ENCODE measurements around the gene STAB2.

The STAB2 gene

DNA sequence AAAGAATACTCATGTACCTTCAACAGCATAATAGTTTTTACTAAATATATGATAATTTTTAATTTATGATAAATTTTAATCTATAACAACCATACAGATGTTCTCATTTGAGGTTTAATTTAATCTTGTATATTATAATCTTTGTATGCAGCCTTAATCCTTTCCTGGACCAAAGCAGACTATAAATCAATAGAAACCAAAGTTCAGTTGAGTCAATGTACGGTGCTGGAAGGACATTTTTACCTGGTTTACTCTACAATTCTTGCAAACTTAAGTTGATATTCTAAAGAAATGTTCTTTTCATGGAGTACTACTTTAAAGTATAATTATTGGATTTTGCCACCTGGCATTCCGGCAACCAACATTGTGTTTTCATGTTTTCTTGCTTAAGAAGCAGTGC lies 118.0 kb downstream of the STAB2 start:
- DNase-seq: no peak

DNA sequence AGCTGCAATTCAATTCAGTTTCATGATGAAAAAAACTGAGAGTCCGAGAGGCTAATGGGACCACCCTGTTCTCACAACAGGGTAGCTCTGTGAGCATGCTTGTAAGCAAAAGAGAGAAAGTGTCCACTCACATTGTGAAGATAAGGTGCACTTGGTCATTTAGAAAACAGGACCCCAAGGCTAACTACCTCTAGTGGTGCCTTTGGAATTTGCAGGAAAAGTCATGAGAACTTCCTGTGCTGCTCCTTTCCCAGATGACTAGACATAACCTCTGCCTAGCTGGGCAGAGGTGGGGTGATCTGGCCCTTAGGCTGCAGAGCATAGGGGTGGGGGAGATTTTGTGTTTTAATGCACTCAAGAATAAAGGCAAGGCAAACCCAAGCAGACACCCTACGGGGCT lies 118.9 kb downstream of the STAB2 start:
- no peak for DNase-seq

DNA sequence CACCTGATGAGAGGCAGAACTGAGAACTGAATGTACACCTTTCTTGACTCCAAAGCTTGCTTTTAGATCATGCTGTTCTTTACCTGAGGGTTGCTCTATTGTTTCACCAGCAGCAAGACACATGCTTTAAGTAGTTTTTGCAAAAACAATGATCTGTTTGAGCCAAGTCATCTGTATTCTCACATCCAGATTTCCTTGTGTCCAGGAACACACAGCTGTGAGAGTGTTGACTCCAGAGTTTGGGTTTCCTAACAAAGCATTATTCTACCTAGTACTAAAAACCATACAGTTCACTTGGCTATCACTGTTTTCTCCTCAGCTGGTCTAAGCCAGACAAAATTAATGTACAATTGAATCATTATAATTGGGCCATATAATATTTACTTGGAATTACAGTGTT lies 120.4 kb downstream of the STAB2 start:
- no peak for DNase-seq

DNA sequence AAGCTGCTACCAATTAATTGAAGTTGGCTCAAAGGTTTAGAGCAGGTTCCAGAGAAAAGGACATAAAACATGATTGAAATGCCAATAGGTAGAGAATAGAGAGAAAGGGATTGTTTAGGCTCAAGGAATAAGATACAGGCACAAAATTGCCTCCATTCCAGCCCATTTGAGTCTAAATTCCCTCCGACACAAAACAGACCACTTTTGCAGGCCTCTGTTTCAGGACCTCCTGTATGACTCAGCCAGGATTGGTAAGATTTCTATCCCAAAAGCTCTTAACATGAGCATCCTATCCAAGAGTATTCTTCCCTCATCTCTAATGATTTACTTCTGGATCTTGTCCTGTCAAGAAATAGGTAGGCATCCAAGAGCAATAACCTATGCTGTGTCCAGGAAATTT lies 123.5 kb downstream of the STAB2 start:
- DNase-seq: no peak

DNA sequence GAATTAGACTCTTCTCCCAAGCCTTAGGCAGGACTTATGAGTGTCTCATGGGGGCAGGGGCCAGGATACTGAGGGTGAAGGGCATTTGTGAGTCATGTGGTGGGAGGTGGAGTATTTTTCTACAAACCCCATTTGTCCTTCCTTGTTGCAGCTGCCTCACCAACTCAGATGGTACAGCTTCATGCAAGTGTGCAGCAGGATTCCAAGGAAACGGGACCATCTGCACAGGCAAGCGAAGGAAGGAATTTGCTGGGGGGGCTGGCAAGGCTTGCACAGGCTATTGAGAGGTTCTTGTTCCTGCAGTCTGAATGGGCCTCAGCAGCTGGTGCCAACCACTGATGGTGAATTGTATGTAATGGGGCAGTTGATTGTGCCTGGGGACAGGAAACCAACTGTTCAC lies 125.1 kb downstream of the STAB2 start:
- DNase-seq: no peak

DNA sequence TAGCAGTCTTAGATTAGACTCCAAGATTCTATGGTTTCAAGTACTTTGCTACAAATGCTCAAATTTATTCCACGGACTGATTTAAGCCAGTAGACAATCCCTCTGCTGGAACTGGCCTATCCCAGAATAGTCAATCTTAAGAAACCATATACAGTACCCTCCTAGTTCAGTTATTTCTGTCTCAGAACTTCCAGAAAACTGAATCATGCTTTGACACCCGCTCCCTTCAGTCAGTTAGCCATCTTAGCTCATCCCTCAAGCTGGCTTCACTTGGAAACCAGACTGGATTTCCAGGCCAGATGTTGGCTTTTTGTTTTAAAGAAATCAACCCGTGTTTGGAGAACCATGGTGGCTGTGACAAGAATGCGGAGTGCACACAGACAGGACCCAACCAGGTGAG lies 128.4 kb downstream of the STAB2 start:
- DNase-seq: no peak

DNA sequence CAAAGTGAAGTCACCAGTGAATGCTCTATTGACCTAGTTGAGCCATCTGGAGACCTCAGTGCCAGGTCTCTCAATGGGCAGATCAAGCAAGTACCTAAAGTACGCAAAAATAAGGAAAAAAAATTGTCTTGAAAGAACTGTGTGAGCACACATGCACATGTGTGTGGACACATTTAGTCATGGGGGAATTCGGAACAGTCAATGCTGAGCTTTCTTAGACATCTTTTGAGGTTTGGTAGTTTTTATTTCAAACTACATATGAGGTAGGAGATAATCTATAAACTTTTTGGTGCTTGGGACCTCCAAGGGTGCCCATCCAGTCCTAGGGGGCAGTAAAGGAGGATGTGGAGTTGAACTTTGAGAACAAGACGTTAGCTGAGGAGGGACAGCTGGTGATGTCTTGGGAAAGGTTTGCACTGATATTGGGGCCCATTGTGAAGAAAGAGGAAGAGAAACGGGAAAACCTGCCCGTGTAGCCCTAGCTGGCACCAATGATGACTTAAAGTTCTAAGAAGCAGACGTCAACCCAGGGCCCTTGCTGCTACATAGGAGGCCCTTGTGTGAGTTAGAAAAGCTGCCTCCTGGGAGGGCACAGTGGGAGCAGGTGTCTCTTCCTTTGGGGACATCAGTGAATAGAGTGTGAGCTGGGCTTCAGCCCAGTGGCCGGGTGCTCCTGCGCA lies 129.6 kb downstream of the STAB2 start:
- no peak for DNase-seq

DNA sequence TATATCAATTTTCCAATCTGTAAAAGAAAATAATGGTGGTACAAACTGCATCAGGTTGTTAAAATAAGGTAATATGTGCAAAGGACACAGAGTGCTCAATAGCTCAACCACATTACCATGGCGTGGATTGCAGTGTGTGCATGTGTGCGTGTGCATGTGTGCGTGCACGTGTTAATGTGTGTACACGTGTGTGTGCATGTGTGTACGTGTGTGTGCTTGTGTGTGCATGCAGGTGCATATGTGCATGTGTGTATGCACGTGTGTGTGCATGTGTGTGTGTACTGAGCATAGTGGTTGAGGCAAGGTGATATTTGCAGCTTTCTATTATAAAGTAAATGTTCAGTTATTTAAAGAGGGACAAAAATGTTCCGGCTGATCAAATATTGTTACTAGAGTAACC lies 138.3 kb downstream of the STAB2 start:
- DNase-seq: no peak

DNA sequence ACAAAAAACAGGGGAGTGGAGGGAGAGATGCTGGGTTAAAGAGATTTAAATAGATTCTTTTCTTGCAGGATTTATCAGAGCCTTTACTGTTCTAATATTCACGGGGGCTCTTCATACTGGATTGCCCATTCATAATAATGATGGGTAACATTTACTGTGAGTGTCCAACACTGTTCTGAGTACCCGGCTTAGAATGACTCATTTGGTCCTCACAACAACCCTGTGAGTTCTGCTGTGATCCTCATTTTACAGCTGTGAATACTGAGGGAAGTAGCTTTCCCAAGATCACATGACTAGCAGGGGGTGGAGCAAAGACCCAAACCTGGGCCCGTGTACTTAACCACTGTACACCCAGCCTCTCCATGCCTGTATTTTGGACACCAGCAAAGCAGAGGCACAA lies 140.6 kb downstream of the STAB2 start:
- no peak for DNase-seq

DNA sequence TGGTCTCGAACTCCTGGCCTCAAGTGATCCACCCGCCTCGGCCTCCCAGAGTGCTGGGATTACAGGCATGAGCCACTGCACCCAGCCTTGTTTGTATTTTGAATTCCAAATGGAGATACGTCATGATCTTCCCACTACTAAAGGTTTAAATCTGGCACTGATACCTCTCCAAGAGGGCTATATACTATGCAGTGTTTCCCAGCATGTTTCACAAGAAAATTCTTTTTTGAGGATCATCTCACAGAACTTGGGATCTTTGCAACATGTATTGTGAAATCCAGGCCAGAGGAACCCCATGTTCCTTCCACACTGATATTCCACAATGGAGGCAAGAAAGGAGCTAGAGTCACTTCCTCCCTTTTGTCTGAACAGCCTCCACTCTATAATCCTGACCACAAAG lies 141.2 kb downstream of the STAB2 start:
- DNase-seq: no peak

DNA sequence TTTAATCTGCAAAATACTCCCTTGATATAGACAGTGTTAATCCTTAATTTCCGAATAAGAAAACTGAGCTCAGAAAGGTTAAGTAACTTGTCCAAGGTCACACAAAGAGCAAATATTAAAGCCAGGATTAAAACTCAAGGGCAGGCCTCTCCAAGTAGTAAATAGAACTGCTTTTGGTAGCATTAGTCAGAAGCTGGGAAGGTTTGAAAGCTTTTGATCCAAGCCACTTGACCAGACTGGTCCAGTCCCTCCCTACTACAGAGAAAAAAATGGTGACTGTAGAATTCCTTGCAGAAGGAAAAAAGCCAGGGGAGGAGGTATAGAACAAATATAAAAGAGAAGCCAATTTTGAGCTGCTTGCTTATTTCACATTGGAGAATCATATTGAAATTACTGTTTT lies 142.4 kb downstream of the STAB2 start:
- no peak for DNase-seq

DNA sequence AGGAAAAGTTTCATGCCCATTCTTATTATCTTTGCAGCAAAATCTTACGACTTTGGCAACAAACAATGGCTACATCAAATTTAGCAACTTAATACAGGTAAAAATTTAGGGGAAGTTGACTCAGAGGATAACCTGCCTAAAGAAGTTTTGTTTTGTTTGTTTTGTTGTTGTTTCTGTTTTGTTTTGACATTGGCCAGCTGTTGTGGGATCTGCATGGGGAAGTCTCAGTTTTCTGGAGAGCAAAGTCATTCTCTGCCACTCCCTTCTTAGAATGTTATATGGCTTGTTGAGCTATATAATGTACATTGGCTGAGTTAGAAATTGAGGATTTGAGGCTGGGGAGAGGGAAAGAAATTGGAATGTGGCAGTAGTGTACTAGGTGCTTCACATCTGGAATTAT lies 144.5 kb downstream of the STAB2 start:
- DNase-seq: no peak

DNA sequence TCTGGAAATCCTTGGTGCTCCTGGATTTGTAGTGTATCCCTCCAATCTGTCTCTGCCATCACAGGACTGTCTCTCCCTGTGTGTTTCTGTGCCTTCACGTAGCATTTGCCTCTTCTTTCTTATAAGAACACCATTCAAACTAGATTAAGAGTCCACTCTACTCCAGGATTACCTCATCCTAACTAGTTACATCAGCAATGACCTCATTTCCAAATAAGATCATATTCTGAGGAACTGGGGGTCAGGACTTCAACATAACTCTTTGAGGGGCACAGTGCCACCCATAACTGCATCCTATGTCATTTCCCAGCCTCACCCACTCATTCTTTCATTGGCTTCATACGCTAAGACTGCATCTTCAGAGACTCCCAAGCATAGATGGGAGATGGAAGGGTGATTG lies 147.8 kb downstream of the STAB2 start:
- no peak for DNase-seq

DNA sequence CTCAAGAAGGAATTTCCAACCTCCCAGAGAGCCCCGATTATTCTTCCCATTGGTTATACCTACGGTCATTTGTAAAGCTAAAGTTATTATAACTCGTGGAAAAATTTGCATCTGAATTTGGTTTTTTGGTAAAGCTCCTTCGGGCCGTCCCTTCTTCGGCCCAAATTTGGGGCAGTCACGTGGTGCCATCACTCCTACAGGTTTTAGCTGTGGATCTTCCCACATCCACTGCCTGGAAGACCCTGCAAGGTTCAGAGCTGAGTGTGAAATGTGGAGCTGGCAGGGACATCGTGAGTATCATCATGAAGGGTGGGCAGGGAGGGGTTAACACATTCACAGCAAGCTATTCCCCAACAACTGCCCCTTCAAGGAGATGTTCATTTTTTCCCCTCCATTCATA lies 148.2 kb downstream of the STAB2 start:
- no peak for DNase-seq

DNA sequence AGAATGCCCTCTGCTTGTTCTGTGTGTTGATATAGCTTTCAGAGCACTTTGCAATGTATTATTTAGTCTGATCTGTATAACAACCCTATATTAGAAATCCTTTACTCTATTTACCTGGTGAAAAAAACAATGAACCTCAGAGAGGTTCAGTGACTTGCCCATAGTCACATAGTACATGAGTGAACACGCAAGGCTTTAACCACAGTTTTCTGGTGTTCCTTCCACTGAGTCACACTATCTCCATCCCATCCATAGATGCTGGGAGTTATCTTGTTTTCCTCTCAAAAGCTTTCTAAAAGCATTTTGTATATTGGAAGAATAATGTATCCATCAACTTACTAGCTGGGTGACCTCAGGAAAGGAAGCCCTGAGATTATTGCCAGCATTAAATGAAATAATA lies 149.5 kb downstream of the STAB2 start:
- no peak for DNase-seq

DNA sequence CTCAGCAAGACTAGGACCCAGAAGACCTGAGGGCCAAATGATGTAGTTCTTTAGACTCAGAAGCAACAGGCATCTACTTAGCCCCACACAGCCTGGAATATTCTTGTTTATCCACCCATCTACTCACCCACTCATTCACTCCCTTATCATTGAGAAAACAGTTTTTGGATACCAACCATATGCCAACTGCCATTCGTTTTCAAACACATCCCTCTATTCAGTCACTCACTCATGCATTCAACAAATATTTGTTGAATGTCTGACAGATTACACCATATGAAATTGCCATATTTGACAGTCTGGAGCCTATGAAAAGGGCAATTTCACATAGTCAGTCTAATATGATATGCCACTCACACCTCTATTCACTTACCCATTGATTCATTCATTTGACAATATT lies 150.8 kb downstream of the STAB2 start:
- no peak for DNase-seq

DNA sequence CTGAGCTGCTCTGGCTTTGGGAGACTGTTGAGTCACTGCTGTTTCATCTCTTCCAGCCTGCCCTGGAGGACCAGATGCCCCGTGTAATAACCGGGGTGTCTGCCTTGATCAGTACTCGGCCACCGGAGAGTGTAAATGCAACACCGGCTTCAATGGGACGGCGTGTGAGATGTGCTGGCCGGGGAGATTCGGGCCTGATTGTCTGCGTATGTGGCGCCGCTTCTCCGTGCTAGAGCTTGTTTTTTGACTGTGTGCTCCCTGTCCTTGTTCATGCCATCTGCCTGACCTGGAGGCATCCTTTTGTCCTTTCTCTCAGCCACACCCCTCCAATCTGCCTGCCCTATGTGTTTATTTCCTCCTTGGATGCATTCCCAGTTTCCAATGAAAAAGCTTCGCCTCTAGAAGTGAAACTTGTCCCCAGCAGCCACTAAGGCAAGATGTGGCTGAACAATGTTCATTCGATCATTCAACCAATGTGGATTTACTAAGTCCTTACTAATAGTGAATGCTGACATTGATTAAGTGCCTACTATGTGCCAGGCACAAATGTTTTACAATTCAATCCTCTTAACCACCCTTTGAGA lies 155.4 kb downstream of the STAB2 start:
- DNase-seq: no peak

DNA sequence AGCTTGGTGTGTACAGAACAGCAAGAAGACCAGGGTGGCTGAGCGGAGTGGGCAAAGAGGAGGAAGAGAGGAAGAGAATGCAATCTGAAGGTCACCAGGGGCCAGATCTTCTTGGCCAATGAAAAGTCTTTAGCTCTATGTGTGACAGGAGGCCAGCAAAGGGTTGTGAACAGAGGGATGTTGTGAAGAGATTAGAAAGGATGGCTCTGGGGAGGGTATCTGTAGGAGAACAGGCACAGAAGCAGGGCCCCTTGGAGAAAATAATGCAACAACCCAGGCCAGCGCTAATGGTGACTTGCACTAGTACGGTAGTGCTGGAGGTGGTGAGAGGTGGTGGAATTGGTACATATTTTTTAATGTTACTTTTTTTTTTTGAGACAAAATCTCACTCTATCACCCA lies 156.7 kb downstream of the STAB2 start:
- no peak for DNase-seq

DNA sequence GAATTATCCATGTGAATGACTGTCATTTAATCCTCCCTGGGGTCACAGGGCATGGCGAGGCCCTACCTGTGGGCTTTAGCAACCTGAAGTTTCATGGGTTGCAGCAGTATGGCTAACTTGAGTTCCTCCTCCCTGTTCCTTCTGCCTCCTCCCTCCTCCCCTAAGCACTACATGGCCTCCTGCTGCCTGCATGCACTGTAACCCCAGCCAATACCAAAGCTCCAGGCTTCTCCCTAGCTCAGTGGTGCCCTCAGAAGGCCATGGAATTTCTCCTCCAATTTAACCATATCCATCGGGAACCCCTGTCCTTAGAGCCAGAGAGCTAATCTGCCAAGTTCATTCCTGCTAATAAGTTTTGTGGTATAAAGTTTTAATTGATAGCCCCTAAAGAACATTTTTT lies 158.9 kb downstream of the STAB2 start:
- no peak for DNase-seq

DNA sequence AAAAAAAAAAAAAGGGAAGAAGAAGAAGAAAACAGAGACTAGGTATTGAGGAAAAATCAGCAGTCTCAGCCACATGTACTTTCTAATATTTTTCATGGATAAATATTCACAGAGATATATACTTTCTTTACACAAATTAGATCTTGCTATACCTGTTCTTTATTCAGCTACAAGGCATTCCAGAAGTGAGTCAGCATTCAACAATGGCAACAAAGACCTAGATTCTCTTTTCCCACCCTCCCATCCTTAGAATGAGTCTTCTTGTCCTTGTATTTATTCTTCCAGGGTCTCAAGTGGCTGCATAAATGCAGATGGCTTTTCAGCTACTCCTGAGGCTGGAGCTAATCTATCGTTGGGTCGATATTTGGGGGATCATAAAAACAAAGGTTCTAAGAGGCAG lies 160.9 kb downstream of the STAB2 start:
- no peak for DNase-seq

DNA sequence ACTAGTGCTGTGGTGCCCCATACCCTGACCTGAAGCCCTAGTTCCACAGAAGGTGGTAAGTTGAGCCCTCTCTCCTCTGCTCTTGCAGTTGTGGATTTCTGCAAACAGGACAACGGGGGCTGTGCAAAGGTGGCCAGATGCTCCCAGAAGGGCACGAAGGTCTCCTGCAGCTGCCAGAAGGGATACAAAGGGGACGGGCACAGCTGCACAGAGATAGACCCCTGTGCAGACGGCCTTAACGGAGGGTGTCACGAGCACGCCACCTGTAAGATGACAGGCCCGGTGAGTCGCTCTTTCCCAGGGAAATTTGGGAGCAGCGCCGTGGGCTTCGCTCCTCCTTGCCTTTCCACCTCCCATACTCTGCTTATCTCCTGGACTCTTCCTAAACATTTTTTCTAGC lies 161.8 kb downstream of the STAB2 start:
- DNase-seq: no peak

DNA sequence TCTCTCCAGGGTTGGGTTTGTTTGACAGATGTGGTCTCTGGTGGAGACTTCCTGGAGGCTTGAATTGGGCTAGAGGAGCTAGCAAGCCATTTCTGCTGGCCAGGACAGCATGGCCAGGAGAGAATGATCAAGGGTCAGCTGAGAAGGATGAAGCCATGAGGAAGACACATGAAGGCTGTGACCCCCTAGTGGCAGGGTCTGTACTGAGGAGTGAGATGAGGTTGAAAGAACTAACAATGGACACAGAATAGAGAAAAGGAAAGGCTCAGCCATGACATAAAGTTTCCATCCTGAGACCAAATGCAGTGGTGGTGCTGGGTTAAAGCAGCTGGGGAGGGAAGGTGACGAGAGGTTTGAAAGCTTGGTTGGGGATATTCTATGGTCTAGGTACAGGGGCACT lies 164.1 kb downstream of the STAB2 start:
- DNase-seq: no peak

DNA sequence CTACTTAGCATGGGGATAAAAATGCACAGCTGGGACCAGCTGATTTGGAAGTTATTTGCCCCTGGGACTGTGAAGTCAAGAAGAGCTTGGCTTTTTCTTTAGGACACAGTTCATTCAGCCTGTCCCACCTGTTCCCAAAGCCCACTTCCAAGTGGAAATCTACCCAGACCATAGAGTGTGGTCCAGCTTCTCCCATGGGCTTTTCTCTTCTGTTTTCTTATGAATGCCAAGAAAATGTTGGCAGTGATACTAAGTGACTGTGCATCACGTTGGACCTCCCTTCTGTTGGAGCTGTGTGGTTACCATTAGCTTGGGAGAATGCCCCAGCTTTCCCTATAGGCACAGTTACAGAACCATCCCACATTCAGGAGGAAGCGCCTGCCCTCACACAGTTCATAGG lies 164.5 kb downstream of the STAB2 start:
- DNase-seq: no peak

DNA sequence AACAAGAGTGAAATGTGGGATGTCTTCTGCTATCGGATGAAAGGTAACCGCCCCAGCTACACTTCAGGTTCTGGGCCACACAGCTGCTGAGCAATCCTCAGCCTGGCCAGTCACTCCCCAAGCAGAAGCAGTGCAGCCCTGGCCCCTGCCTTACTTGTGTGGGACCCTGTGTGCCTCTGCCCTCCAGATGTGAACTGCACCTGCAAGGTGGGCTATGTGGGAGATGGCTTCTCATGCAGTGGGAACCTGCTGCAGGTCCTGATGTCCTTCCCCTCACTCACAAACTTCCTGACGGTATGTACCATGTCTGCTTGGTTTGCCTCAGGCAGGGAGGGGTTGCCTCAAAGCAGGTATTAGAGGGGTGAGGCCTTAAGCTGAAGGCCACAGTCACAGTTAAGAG lies 168.4 kb downstream of the STAB2 start:
- DNase-seq: no peak

DNA sequence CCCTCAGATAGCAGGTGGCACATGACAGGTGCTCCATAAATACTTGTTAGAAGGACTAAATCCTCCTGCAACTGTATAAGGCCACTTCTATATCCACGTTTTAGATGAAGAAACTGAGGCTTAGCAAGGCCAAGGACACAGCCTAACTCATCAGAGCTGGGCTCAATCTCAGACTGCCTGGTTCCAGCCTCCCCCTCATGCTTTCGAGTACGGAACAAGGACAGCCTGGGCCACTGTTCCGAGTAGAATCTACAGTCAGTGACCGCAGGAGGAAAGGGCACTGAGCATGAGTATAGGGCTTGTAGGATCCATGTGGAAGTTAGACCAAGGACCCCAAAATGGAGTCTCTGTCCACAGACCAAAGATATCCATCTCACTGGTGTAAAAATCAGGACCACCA lies 169.4 kb downstream of the STAB2 start:
- DNase-seq: no peak

DNA sequence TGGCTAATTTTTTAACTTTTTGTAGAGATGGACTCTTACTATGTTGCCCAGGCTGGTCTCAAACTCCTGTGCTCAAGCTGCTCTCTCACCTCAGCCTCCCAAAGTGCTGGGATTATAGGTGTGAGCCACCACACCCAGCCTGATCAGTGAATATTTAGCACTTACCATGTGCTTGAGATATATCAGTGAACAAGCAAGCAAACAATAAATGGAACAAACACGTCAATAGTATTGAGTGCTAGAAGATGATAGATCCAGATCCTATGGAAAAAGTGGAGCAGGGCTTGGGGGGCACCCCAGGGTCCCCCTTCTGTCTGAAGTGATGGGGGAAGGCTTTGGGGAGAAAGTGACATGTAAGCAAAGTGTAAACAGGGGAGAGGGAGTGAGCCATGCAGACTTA lies 170.2 kb downstream of the STAB2 start:
- no peak for DNase-seq

Measured in NCI-H526 treated with DMSO at 0.1 percent for 48 hours (cell line).